SH-SY5Y (cell line): ENCODE data around the gene SDHA.

Experiments used
- GATA2 ChIP-seq: IDR thresholded peaks from 2 replicates; pipeline ENCODE4 v1.6.1; 2011; ENCODE audit warnings: mild to moderate bottlenecking, low read depth, low read length
- GATA3 ChIP-seq: IDR thresholded peaks from 2 replicates; pipeline ENCODE4 v1.6.1; 2011; ENCODE audit warnings: low read depth, mild to moderate bottlenecking, low read length, moderate library complexity

DNA sequence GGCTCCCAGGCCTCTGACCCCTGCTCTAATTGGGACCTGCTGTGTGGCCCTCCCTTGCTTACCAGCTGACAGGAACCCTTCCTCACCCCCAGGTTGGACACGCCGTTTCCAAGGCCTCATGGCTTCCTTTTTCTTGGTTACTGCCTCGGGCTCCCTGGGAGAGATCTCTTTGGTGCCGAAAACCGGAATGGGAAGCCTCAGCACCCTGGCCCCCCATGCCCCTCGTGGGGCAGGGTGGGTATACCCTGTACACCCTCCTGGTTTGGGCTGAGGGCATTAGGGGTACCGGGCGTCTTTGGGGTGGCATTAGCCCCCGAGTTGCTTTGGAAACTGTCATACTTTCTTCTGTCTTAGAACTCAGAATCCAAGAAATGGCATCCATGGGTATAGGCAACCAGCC, 37.0 kb upstream of the SDHA start:
- TF ChIP-seq GATA2 (no peak), GATA3 (no peak)
